ENCODE data around the gene TPD52L1. TPM values are rescaled to one million over a fixed set of nuclear protein-coding genes. Genes with fewer than 3 reads are reported as not detected.

The TPD52L1 gene
- total and polyA plus RNA-seq, 2 donors (not counting 3 experiments of a cell fraction or from before 2014, with no cell fraction given): 0.29 to 0.37 TPM

DNA sequence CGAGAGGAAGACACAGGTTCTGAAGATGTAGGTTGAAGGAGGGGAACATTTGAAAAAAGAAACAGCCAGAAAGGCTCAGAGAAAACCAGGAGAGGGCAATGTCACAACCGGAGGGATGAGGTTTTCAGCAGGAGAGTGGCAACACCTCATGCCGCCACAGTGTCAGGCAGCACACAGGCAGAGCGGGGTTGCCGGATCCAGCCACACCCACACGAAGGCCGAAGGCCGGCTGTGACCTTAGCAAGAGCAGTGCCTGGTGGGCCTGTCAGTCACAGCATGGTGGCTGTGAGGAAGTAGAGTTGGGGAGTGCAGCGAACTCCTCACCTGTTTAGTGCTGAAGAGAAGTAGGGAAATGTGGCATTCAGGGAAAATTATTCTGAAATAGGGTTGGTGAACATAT, 134.1 kb downstream of the TPD52L1 start:
- no peaks in the 10 kb centered on the region for H3K9me3 ChIP-seq (replicated peaks; ENCODE audit: control insufficient read depth, insufficient read depth, low read length)
- H3K4me3 ChIP-seq (replicated peaks in 1 of 3; ENCODE audit: insufficient read depth in 1 of 3, low read depth in 1 of 3, low read length in 3 of 3): no peak overlapping the region
- no peak overlapping the region for H3K27ac ChIP-seq (ENCODE audit: insufficient read depth, low read depth, low read length)
- H3K9me1 ChIP-seq (replicated peaks; ENCODE audit: control insufficient read depth, extremely low read depth, insufficient read depth, low read length): no peaks in the 10 kb centered on the region
- no peaks in the 10 kb centered on the region for H3K79me2 ChIP-seq (ENCODE audit: control insufficient read depth, insufficient read depth, low read length)
- POLR2A ChIA-PET: no interaction called here
- TF ChIP-seq JUN (IDR thresholded peaks at IDR 0.05; ENCODE audit: borderline replicate concordance, insufficient read depth, insufficient read length, low read depth) (no peak), MYC (IDR thresholded peaks at IDR 0.05; ENCODE audit: low read depth, low read length) (no peak), FOS (IDR thresholded peaks at IDR 0.05; ENCODE audit: borderline replicate concordance, insufficient read depth, low read length) (no peak), POLR2A (IDR thresholded peaks at IDR 0.05; ENCODE audit: low read depth, low read length) (no peak), CTCF (IDR thresholded peaks at IDR 0.05; ENCODE audit: extremely low read depth in 1 of 2, insufficient read depth in 1 of 2, low read depth in 1 of 2, low read length in 2 of 2) (no peak), POLR2AphosphoS5 (IDR thresholded peaks at IDR 0.05; ENCODE audit: insufficient read depth, low read depth, low read length) (no peak)
- H3K4me1 ChIP-seq (ENCODE audit: control insufficient read depth, extremely low read depth, insufficient read depth, low read length): no peaks in the 10 kb centered on the region
- no peak overlapping the region for H2AFZ ChIP-seq (ENCODE audit: low read depth, low read length)
- CTCF ChIA-PET: no interaction called here
- FAIRE-seq (no peak), DNase-seq (ENCODE audit: low read depth, low spot score) (no peak)
- dilution Hi-C loops (cut with MboI; ENCODE audit: extremely low pct_ligation_motif_present, low sequenced_read_pairs) (no loop called here), intact Hi-C loops (cut with micrococcal nuclease) (no loop called here)
- H4K20me1 ChIP-seq (replicated peaks; ENCODE audit: control insufficient read depth, extremely low read depth, insufficient read depth, low read length): no peaks in the 10 kb centered on the region
- no peak overlapping the region for H3K9ac ChIP-seq (replicated peaks; ENCODE audit: extremely low read depth, insufficient read depth, low read length)
- H3K27me3 ChIP-seq (ENCODE audit: control insufficient read depth in 2 of 2, insufficient read depth in 2 of 2, low read length in 2 of 2): no peaks in the 10 kb centered on the region
- no peak overlapping the region for H3K4me2 ChIP-seq (ENCODE audit: insufficient read depth, low read length)
- BruUV-seq (replicated peaks): no TSS peak
- H3K36me3 ChIP-seq (ENCODE audit: control insufficient read depth in 2 of 2, extremely low read depth in 1 of 2, insufficient read depth in 2 of 2, low read length in 2 of 2): peaks cover 0 to 2% of the 10 kb centered on the region in 2 experiments

- H3K4me3 ChIP-seq (replicated peaks in 1 of 3; ENCODE audit: insufficient read depth in 1 of 3, low read depth in 1 of 3, low read length in 3 of 3): no peak overlapping the region
- H4K20me1 ChIP-seq (replicated peaks; ENCODE audit: control insufficient read depth, extremely low read depth, insufficient read depth, low read length): no peaks in the 10 kb centered on the region
- DNase-seq (ENCODE audit: low read depth, low spot score) (no peak), FAIRE-seq (no peak)
- no peak overlapping the region for H3K27ac ChIP-seq (ENCODE audit: insufficient read depth, low read depth, low read length)
- H3K27me3 ChIP-seq (ENCODE audit: control insufficient read depth in 2 of 2, insufficient read depth in 2 of 2, low read length in 2 of 2): no peaks in the 10 kb centered on the region
- CTCF ChIA-PET: interaction anchor here (1.3 to 2.5 kb wide), 2 partner anchors 140 to 460 kb away, joined by 3 to 6 read pairs; partner anchors contain the start of gene TPD52L1
- BruUV-seq (replicated peaks): no TSS peak
- no peak for TF ChIP-seq FOS (IDR thresholded peaks at IDR 0.05; ENCODE audit: borderline replicate concordance, insufficient read depth, low read length)
- TF ChIP-seq MAX (IDR thresholded peaks at IDR 0.05; ENCODE audit: insufficient read depth, insufficient read length): no peak
- no peak for TF ChIP-seq JUN (IDR thresholded peaks at IDR 0.05; ENCODE audit: borderline replicate concordance, insufficient read depth, insufficient read length, low read depth)
- no peak for TF ChIP-seq POLR2A (IDR thresholded peaks at IDR 0.05; ENCODE audit: low read depth, low read length)
- TF ChIP-seq POLR2AphosphoS5 (IDR thresholded peaks at IDR 0.05; ENCODE audit: insufficient read depth, low read depth, low read length): no peak
- TF ChIP-seq EZH2 (IDR thresholded peaks at IDR 0.05; ENCODE audit: borderline replicate concordance, low read depth, low read length, severe bottlenecking): no peak
- H3K36me3 ChIP-seq (ENCODE audit: control insufficient read depth in 2 of 2, extremely low read depth in 1 of 2, insufficient read depth in 2 of 2, low read length in 2 of 2): no peaks in the 10 kb centered on the region
- no peaks in the 10 kb centered on the region for H3K9me3 ChIP-seq (replicated peaks; ENCODE audit: control insufficient read depth, insufficient read depth, low read length)
- H3K9me1 ChIP-seq (replicated peaks; ENCODE audit: control insufficient read depth, extremely low read depth, insufficient read depth, low read length): no peaks in the 10 kb centered on the region
- POLR2A ChIA-PET: no interaction called here
- dilution Hi-C loops (cut with MboI; ENCODE audit: extremely low pct_ligation_motif_present, low sequenced_read_pairs): no loop called here
- H3K9ac ChIP-seq (replicated peaks; ENCODE audit: extremely low read depth, insufficient read depth, low read length): no peak overlapping the region
- H3K79me2 ChIP-seq (ENCODE audit: control insufficient read depth, insufficient read depth, low read length): no peaks in the 10 kb centered on the region
- no peak overlapping the region for H2AFZ ChIP-seq (ENCODE audit: low read depth, low read length)
- H3K4me2 ChIP-seq (ENCODE audit: insufficient read depth, low read length): no peak overlapping the region
- intact Hi-C loops (cut with micrococcal nuclease): no loop called here
- H3K4me1 ChIP-seq (ENCODE audit: control insufficient read depth, extremely low read depth, insufficient read depth, low read length): peaks cover 3% of the 10 kb centered on the region
Measured at GRCh38 chr6:125293587-125293986, 140.0 kb downstream of the TPD52L1 start.

All from endothelial cell of umbilical vein (primary cell).